Limb (tissue), 2 donors: ENCODE data around the gene SLC35A3.

Experiments used
- DNase-seq, 2 donors: peaks; one replicate each; pipeline ENCODE4 v3.0.0-alpha.2; 2016; ENCODE audit errors: extremely low spot score in 2 of 2

The SLC35A3 gene

GRCh38 chr1:100076319-100076718 lies 106.5 kb downstream of the SLC35A3 start:
- no peak for DNase-seq

DNA sequence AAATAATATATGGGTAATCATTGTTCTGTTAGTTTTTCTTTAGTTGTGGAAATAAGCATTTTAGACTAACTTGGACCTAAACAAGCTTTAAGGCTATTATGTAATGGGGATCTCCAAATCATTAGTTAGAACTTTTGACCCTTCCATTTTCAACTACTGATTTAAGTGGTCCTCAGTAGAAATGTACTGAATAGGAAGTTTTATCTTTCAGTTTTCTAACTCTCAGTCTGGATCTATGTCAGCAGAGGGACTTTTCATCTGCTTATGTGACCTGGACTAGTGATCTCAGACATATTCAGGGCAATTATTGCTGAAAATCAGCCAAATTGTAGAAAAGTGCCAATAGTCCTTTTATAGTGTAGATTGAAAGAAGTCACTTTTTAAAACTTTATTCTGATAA lies 106.9 kb downstream of the SLC35A3 start:
- DNase-seq: no peak

- no peak for DNase-seq
Observed at GRCh38 chr1:100077531-100077930, 107.7 kb downstream of the SLC35A3 start.

- no peak for DNase-seq
Observed at GRCh38 chr1:100080331-100080730, 110.5 kb downstream of the SLC35A3 start.
